Keratinocyte (primary cell): Measurements from ENCODE around the gene LRRC41.

ENCODE experiments used
- CTCF ChIP-seq, 3 experiments: IDR thresholded peaks in 1 of 3; conservative IDR thresholded peaks in 1 of 3; optimal IDR thresholded peaks in 1 of 3; 2 replicates in 2 of 3; 3 replicates in 1 of 3; pipeline versions ENCODE3 to v1.5.1; 2011; ENCODE audit warnings: low read length in 3 of 3, mild to moderate bottlenecking in 3 of 3, moderate library complexity in 2 of 3, control low read depth in 1 of 3, inconsistent platforms in 1 of 3; ENCODE audit not compliant: insufficient read depth in 2 of 3; ENCODE audit errors: extremely low read depth in 1 of 3
- EZH2 ChIP-seq: IDR thresholded peaks from one replicate; pipeline ENCODE4 v1.6.1; 2012; ENCODE audit warnings: inconsistent platforms, mild to moderate bottlenecking, low read length, moderate library complexity

- TF ChIP-seq CTCF (optimal IDR thresholded peaks at IDR 0.05 in 1 of 3, IDR thresholded peaks at IDR 0.05 in 1 of 3, conservative IDR thresholded peaks at IDR 0.05 in 1 of 3; ENCODE audit: extremely low read depth in 1 of 3, insufficient read depth in 2 of 3, low read length in 3 of 3) (no peak), EZH2 (no peak)
Measured at GRCh38 chr1:46300673-46301405, 2.6 kb downstream of the LRRC41 start.
